ENCODE data around the gene PEAK3.
"Not testable (repeated sequence)": the region's sequence is repeated elsewhere in the genome, so short reads cannot be mapped to it uniquely, and the experiment has no call there.

PEAK3 gene

GRCh38 chr19:2288338-2288817 is 6.4 kb upstream of the PEAK3 start:
- FAIRE-seq: no peak

- no peak for FAIRE-seq
Observed at GRCh38 chr19:2287585-2288337, 5.8 kb upstream of the PEAK3 start.

- no peak for FAIRE-seq
Observed at GRCh38 chr19:2286402-2287140, 4.6 kb upstream of the PEAK3 start.

- FAIRE-seq: no peak
Observed at GRCh38 chr19:2283835-2284507, 2.0 kb upstream of the PEAK3 start.

DNA sequence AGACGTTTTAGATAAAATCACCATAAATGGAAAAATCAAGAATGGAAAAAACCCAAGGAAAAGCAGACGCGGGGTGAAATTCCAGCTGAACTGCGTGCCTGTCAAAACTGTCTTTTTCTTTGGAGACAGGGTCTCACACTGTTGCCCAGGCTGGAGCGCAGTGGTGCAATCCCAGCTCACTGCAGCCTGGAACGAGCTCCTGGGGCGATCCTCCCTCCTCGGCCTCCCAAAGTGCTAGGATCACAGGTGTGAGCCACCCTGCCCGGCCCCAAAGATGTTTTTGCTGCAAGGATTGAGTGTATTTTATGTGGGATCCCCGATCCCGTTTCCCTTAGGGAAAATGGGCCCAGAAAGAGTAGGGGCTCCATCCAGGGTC is 875 bp upstream of the PEAK3 start:
- FAIRE-seq: no peak

- not testable (repeated sequence) for FAIRE-seq
Observed at GRCh38 chr19:2281265-2282061, 512 bp downstream of the PEAK3 start.

DNA sequence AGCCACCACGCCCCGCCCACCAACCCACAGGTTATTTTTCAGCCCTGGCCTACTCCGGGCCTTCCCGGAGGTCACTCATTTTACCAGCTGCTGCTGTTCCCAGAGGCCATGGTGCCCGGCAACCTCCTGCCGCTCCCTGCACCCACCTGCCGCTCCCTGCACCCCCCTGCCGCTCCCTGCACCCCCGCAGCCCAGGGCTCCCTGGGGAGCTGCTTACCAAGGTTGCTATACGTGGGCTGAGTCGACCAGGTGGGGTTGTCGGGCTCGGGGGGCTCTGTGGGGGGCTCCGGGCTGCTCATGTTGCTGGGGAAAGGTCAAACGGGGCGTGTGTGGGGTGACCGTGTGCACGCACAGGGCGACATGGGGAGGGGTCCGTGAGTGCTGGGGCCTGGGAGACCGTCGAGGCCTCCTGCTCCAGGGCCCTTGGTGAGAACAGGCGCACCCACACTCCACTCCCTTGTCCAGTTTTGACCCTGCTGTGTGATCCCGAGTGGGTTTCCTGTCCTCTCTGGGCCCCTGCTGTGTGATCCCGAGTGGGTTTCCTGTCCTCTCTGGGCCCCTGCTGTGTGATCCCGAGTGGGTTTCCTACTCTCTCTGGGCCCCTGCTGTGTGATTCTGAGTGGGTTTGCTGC is 1.2 kb downstream of the PEAK3 start:
- no peak for FAIRE-seq

- FAIRE-seq: no peak
Observed at GRCh38 chr19:2278459-2279158, 3.4 kb downstream of the PEAK3 start.

GRCh38 chr19:2277138-2277537 is 4.8 kb downstream of the PEAK3 start:
- no peak for FAIRE-seq

GRCh38 chr19:2276429-2276986 is 5.5 kb downstream of the PEAK3 start:
- FAIRE-seq: no peak

- FAIRE-seq: no peak
Observed at GRCh38 chr19:2275588-2276428, 6.2 kb downstream of the PEAK3 start.

DNA sequence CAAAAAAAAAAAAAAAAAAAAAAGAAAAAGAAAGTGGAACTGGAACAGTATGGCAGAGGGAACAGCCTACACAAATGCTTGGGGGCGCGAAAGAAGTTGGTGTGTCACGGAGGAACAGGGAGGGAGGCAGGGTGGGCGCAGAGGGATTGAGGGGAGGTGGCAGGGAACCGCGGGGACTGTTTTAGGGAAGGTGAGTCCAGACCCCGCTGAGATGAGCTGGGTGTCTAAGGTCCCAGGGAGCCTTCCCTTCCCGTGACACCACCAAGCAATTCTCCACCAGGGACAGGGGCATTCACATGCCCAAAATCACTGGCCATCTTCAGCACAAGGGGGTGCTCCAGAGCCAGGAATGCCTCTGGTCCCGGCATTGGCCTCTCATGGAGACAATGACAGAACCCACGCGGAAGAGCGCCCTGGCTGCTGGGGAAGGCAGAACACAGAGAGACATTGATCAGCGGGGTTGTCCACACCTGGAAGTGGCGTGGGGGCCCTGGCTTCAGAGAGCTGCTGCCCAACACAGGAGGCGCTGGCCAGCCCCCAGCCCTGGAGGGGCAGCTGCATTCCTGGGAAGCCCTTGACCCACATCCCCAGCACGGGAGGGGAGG is 6.9 kb downstream of the PEAK3 start:
- no peak for FAIRE-seq

- no peak for FAIRE-seq
Observed at GRCh38 chr19:2274185-2274711, 7.7 kb downstream of the PEAK3 start.

DNA sequence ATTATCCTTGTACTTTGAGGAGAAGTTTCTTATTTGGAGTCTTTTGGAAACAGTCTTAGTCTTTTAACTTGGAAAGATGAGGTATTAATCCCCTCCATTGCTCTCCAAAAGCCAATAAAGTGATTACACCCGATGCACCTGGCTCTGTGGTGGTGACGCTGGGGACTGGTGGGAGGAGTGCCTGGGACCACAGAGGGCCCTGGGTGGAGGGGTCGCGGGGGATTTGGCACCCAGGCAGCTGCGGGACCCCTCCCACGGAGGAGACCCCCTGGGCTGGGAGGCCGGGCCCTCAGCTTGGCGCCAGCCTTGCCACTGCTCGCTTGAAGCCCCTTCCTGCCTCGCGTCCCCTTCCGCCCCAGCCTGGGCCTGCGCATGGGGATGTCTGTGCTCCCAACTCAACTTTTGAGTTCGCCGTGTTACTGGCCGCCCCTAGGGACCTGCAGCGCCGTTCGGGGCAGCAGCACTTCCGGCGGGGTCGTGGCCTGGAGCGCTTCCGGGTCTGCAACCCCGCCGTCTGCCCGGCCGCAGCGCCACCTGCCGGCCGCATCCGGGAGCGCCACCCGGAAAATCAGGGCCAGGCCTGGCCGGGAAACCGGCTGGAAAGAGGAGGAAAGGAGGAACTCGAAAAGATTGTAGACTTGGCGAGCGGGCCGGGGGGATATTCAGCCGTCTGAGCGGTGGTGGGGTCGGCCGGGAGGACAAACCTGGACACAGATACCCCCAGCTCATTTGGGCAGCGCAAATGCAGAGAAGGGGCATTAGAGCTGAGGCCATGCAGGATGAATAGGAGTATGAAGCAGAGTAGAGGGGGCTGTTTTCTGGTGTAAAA is 8.4 kb downstream of the PEAK3 start:
- no peak for FAIRE-seq

DNA sequence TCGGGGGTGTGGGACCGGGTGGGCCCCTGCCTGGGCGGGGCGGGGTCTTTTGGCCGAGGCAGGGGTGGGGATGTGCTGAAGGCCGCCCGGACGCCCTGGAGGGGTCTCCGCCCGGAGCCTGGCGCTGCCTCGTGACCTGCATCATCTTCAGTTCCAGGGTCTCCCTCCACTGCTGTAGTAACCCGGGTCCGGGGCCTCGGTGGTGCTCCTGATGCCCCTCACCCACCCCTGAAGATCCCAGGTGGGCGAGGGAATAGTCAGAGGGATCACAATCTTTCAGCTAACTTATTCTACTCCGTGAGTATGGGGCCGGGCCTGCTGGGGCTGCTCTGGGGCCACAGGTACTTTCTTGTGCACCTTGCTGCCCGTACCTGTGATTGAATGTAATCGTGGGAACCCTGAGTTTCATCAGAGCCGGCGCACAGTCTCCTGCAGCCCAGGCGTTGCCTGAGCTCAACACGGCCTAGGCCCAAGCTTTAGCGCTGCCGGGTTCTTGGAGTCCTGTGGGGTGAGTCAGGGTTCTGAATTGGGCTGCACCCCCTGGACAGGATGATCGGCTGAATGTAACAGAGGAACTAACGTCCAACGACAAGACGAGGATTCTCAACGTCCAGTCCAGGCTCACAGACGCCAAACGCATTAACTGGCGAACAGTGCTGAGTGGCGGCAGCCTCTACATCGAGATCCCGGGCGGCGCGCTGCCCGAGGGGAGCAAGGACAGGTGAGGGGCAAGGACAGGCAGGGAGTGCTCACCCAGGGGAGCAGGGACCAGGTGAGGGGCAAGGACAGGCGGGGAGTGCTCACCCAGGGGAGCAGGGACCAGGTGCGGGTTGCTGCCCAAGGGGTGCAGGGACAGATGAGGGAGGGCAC is 10.5 kb downstream of the PEAK3 start:
- FAIRE-seq: no peak

- no peak for FAIRE-seq
Observed at GRCh38 chr19:2270423-2271233, 11.3 kb downstream of the PEAK3 start.

DNA sequence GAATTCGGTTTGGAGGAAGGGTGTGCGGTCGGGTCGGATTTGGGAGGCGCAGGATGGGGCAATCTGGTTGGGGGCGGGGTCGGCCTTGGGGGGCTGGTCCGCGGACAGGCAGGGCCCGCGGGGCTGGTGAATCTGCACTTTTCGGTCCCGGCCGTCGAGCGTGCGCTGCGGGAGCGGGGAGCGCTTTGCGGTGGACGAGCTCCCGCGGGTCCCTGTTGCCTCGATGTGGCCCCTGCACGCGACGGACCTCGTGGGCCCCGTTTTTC is 11.9 kb downstream of the PEAK3 start:
- FAIRE-seq: no peak
